Aorta (tissue), 5 donors: ENCODE results near the gene KDM4B. TPM values are rescaled to one million over a fixed set of nuclear protein-coding genes. Genes with fewer than 3 reads are reported as not detected.

Source experiments
- ATAC-seq: fragments of 200-7000 bp; cut with Tn5 transposase; one replicate; pipeline ENCODE4 v1.9.1; 2022; ENCODE audit warnings: moderate library complexity; ENCODE audit not compliant: low FRiP score
- DNase-seq, 2 donors: peaks; one replicate each; pipeline ENCODE4 v3.0.0-alpha.2; 2020
- H3K27ac ChIP-seq, 2 donors: one replicate each; pipeline ENCODE4 v1.5.1; 2013; ENCODE audit warnings: low read length in 2 of 2, mild to moderate bottlenecking in 2 of 2, moderate library complexity in 2 of 2, control low read depth in 1 of 2, inconsistent platforms in 1 of 2, low read depth in 1 of 2
- H3K27me3 ChIP-seq, 2 donors: one replicate each; pipeline ENCODE4 v1.6.1; 2013; ENCODE audit warnings: control low read depth in 1 of 2, low read length in 1 of 2, mild to moderate bottlenecking in 1 of 2, moderate library complexity in 1 of 2; ENCODE audit not compliant: insufficient read depth in 2 of 2, control insufficient read depth in 1 of 2
- H3K36me3 ChIP-seq, 2 donors: one replicate each; pipeline ENCODE4 v1.6.1; 2013; ENCODE audit warnings: control low read depth in 1 of 2, low read length in 1 of 2, mild to moderate bottlenecking in 1 of 2; ENCODE audit not compliant: insufficient read depth in 2 of 2, control insufficient read depth in 1 of 2
- H3K4me1 ChIP-seq, 2 donors: one replicate each; pipeline ENCODE4 v1.6.1; 2013; ENCODE audit warnings: low read length in 2 of 2, control low read depth in 1 of 2, mild to moderate bottlenecking in 1 of 2, moderate library complexity in 1 of 2; ENCODE audit not compliant: insufficient read depth in 2 of 2, control insufficient read depth in 1 of 2
- H3K4me3 ChIP-seq, 2 donors: one replicate each; pipeline ENCODE4 v1.5.1; 2013; ENCODE audit warnings: low read length in 2 of 2, control low read depth in 1 of 2, mild to moderate bottlenecking in 1 of 2
- H3K9me3 ChIP-seq: one replicate; pipeline ENCODE4 v1.6.1; 2013; ENCODE audit warnings: mild to moderate bottlenecking, low read length; ENCODE audit not compliant: control insufficient read depth
- WGBS, 2 donors: extraction: QIAGEN DNeasy Blood & Tissue Kit; methylation state at CpG; one replicate each; pipeline ENCODE4 v1.1.7; 2013; 5-methylcytosine and 5-hydroxymethylcytosine counted together
- intact Hi-C, 2 donors: fragments of 100-400 bp; cut with DNase I; formaldehyde crosslinking; loops; one replicate each; pipeline versions ENCODE4 v1.14.2 to v1.15.0; 2022
- polyA plus RNA-seq, 2 donors: library from polyadenylated mRNA; stranded (reverse); fragments of 200-250 nt; gene quantifications; one replicate each; pipeline ENCODE4 v1.2.3, GENCODE V29; 2013
- total RNA-seq, 2 donors: library from RNA; stranded (reverse); fragmentation: NEBNext Ultra II Directional; extraction: Animal tissue kit (Norgen Biotek cat#: 25700); gene quantifications; one replicate each; pipeline ENCODE4 v1.2.1, GENCODE V29; 2021
- donor health status: healthy with polysubstance abuse.
- donor health status: Bipolar disorder and iron deficiency.
- donor health status: DM: no; HTN: no; CAD: no.
- donor health status: DM: no; HTN: no; CAD: no.
- donor health status: DM: yes; HTN: yes; CAD: no.

The KDM4B gene
- total and polyA plus RNA-seq, 4 donors = 4.4 to 58.1 (median 25.8) TPM

DNA sequence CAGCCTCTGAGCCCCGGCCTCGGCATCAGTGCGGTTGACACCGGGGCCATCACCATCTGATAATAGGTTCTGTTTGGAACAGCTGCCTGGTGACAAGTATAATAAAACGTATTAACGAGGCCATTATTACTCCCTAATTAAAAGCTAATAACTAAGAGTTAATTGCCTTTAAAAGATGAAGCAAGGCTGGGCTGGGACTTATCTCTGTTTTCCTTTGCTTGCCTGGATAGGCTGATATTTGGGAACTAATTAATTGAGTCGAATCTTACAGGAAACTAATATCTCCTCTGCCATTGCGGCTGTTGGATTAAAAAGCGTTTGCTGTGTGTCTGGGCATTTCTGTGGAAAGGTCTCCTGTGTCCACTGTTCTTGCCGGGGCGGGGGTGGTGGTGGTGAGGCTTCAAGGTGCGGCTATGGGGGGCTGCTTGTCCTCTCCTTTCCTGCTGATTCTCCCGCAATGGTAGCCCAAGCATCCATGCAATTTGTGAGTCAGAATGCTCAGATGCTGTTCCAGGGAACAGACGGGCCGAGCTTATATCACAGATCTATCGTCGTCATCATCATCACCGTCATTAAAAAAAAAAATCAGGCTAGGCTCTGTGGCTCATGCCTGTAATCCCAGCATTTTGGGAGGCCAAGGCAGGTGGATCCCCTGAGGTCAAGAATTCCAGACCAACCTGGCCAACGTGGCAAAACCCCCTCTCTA is 209.0 kb downstream of the KDM4B start:
- DNase-seq (no peak), ATAC-seq (no peak)
- H3K36me3 ChIP-seq = no peaks in the 10 kb centered on the region
- 82% methylated on average over 19 of the region's 19 CpGs for WGBS, 2 donors
- no peaks in the 10 kb centered on the region for H3K9me3 ChIP-seq
- no peaks in the 10 kb centered on the region for H3K4me1 ChIP-seq
- H3K27me3 ChIP-seq = no peaks in the 10 kb centered on the region
- no peak overlapping the region for H3K4me3 ChIP-seq
- intact Hi-C loops = no loop called here
- H3K27ac ChIP-seq = no peak overlapping the region

- no peak for ATAC-seq
- Histone ChIP-seq H3K36me3 (no peaks in the 10 kb centered on the region), H3K4me3 (no peak overlapping the region), H3K27ac (no peak overlapping the region), H3K4me1 (no peaks in the 10 kb centered on the region), H3K27me3 (no peaks in the 10 kb centered on the region), H3K9me3 (no peaks in the 10 kb centered on the region)
- intact Hi-C loops = no loop called here
- no peak for DNase-seq
- WGBS, 2 donors = 96 to 97% methylated on average over 3 of the region's 3 CpGs
Observed at GRCh38 chr19:5178841-5179240, 209.9 kb downstream of the KDM4B start.

DNA sequence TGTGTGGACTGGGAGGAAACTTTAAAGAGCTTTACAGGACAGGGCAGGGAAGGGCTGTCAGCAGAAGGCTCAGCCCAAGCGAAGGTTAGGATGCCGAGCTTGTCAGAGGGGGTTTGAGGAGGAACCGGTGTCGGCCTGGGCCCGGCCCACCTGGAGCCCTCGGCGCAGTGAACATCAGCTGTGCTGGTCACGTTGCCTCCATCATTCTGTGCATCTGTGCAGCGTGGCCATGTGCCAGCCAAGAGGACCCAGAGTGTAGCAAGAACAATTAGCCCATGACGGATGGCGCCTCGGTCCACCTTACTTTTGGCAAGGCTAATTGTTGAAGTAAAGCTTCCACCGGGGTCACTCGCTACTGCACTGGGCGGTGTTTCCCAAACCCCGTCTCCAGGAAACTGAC is 210.3 kb downstream of the KDM4B start:
- intact Hi-C loops = no loop called here
- H3K4me3 ChIP-seq = no peak overlapping the region
- DNase-seq = no peak
- H3K4me1 ChIP-seq = no peaks in the 10 kb centered on the region
- H3K36me3 ChIP-seq = no peaks in the 10 kb centered on the region
- no peak overlapping the region for H3K27ac ChIP-seq
- no peak for ATAC-seq
- no peaks in the 10 kb centered on the region for H3K27me3 ChIP-seq
- 88 to 89% methylated on average over 15 to 16 of the region's 16 CpGs for WGBS, 2 donors
- H3K9me3 ChIP-seq = no peaks in the 10 kb centered on the region

- Histone ChIP-seq H3K27me3 (no peaks in the 10 kb centered on the region), H3K4me1 (no peaks in the 10 kb centered on the region), H3K27ac (no peak overlapping the region), H3K36me3 (no peaks in the 10 kb centered on the region), H3K9me3 (no peaks in the 10 kb centered on the region), H3K4me3 (no peak overlapping the region)
- WGBS, 2 donors = 95 to 98% methylated on average over 2 of the region's 2 CpGs
- DNase-seq (no peak), ATAC-seq (no peak)
- intact Hi-C loops = no loop called here
Observed at GRCh38 chr19:5181329-5181728, 212.4 kb downstream of the KDM4B start.

DNA sequence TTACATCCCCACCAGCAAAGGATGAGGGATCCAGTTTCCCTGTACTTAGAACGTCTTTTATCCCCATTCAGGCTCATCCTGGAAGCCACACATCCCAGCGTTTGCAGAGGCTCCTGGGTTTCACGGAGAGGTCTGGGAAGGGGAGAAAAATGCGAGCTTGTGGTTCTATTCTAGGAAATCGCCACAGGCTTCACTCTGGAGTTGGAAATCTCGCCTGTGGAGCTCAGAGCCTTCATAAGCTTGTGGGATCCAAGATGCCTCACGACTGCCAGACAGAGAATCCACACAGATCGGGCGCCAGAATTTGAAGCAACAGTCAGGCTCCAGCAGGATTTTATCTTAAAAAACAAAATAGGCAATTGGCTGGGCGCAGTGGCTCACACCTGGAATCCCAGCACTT is 213.8 kb downstream of the KDM4B start:
- Histone ChIP-seq H3K4me1 (no peaks in the 10 kb centered on the region), H3K27ac (no peak overlapping the region), H3K27me3 (no peaks in the 10 kb centered on the region), H3K36me3 (no peaks in the 10 kb centered on the region), H3K9me3 (no peaks in the 10 kb centered on the region), H3K4me3 (no peak overlapping the region)
- WGBS, 2 donors = 20 to 30% methylated on average over 10 of the region's 10 CpGs
- intact Hi-C loops = no loop called here
- ATAC-seq (no peak), DNase-seq (no peak)

GRCh38 chr19:5183616-5184015 is 214.7 kb downstream of the KDM4B start:
- H3K9me3 ChIP-seq = no peaks in the 10 kb centered on the region
- H3K4me1 ChIP-seq = no peaks in the 10 kb centered on the region
- DNase-seq (no peak), ATAC-seq (no peak)
- intact Hi-C loops = no loop called here
- no peak overlapping the region for H3K4me3 ChIP-seq
- no peaks in the 10 kb centered on the region for H3K36me3 ChIP-seq
- 92 to 96% methylated on average over 3 of the region's 3 CpGs for WGBS, 2 donors
- H3K27me3 ChIP-seq = no peaks in the 10 kb centered on the region
- H3K27ac ChIP-seq = no peak overlapping the region

DNA sequence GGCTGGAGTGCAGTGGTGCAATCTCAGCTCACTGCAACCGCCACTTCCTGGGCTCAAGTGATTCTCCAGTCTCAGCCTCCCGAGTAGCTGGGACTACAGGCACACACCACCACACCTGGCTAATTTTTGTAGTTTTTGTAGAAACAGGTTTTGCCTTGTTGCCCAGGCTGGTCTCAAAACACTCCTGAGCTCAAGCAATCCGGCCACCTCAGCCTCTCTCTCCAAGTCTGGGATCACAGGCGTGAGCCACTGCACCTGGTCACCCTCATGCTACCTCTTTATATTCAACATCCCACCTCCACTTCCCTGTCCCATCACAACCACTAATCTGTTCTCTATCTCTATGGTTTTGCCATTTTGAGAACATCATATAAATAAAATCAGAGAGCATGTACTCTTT is 216.0 kb downstream of the KDM4B start:
- intact Hi-C loops = no loop called here
- ATAC-seq = no peak
- no peak for DNase-seq
- Histone ChIP-seq H3K27ac (no peak overlapping the region), H3K9me3 (no peaks in the 10 kb centered on the region), H3K4me3 (no peak overlapping the region), H3K36me3 (no peaks in the 10 kb centered on the region), H3K4me1 (no peaks in the 10 kb centered on the region), H3K27me3 (no peaks in the 10 kb centered on the region)
- 94 to 100% methylated on average over 4 of the region's 4 CpGs for WGBS, 2 donors

DNA sequence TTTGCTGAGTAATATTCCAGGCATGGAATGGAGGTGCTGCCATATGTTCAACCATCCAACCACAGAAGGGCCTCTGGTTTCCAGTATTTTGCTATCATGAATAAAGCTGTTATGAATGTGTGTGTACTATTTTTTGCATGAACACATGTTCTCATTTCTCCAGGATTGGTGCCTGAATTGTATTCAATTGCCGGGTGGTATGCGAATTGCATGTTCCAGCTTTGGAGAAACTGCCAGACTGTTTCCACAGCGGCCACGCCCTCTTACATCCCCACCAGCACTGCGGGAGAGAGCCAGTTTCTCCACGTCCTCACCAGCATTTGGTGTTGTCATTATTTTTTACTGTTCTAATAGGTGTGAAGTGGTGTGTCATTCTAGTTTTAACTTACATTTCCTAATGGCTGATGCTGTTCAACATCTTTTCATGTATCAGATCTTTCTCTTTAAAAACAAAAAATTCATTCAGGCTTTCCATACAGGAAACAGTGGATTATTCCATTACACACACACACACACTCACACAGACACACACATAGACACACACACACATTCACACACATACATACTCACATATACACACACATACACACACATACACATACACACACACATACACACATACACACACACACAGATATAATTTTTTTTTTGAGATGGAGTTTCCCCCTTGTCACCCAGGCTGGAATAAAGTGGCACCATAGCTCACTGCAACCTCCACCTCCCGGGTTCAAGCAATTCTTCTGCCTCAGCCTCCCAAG is 217.6 kb downstream of the KDM4B start:
- DNase-seq (no peak), ATAC-seq (no peak)
- no peaks in the 10 kb centered on the region for H3K36me3 ChIP-seq
- H3K4me1 ChIP-seq = no peaks in the 10 kb centered on the region
- H3K27me3 ChIP-seq = no peaks in the 10 kb centered on the region
- intact Hi-C loops = no loop called here
- no peak overlapping the region for H3K27ac ChIP-seq
- H3K4me3 ChIP-seq = no peak overlapping the region
- no peaks in the 10 kb centered on the region for H3K9me3 ChIP-seq
- 61 to 62% methylated on average over 7 of the region's 7 CpGs for WGBS, 2 donors
